Measurements from ENCODE around the gene TMEM134. TPM values are rescaled to one million over a fixed set of nuclear protein-coding genes. Genes with fewer than 3 reads are reported as not detected.

The TMEM134 gene
- total RNA-seq, 4 donors from 2014 or later, result 49.2 to 184 (median 96.6) TPM

DNA sequence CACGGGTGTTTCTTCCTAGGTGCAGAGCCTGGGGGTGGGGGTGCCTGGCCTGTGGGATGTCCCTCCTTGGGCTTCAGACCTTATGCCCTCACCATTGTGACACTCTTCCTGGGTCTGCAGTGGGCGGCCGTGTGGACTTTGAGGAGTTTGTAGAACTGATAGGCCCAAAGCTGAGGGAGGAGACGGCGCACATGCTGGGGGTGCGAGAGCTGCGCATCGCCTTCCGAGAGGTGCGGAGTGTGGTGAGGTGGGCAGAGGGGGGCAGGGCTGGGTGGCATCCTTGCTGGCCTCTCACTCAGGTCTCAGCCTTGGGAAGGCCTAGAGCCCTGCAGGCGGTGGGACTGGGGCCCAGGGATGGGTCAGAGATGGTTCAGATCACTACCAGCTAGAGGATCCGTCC, 11.6 kb downstream of the TMEM134 start:
- Histone ChIP-seq H3K4me3 (no peak overlapping the region), H3K9me3 (no peaks in the 10 kb centered on the region), H3K27me3 (no peaks in the 10 kb centered on the region), H3K36me3 (no peaks in the 10 kb centered on the region), H3K4me1 (peaks cover 0 to 5% (median 0%) of the 10 kb centered on the region in 4 donors), H3K27ac (no peak overlapping the region)
- no peak for DNase-seq (ENCODE audit: low spot score in 2 of 2)
- WGBS, 2 donors, result 89 to 91% methylated on average over 12 of the region's 12 CpGs
- TF ChIP-seq EP300 (IDR thresholded peaks at IDR 0.05) (no peak), POLR2A (IDR thresholded peaks at IDR 0.05) (no peak)
- TF ChIP-seq, protein P1, sequence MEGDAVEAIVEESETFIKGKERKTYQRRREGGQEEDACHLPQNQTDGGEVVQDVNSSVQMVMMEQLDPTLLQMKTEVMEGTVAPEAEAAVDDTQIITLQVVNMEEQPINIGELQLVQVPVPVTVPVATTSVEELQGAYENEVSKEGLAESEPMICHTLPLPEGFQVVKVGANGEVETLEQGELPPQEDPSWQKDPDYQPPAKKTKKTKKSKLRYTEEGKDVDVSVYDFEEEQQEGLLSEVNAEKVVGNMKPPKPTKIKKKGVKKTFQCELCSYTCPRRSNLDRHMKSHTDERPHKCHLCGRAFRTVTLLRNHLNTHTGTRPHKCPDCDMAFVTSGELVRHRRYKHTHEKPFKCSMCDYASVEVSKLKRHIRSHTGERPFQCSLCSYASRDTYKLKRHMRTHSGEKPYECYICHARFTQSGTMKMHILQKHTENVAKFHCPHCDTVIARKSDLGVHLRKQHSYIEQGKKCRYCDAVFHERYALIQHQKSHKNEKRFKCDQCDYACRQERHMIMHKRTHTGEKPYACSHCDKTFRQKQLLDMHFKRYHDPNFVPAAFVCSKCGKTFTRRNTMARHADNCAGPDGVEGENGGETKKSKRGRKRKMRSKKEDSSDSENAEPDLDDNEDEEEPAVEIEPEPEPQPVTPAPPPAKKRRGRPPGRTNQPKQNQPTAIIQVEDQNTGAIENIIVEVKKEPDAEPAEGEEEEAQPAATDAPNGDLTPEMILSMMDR (IDR thresholded peaks at IDR 0.05), result no peak

DNA sequence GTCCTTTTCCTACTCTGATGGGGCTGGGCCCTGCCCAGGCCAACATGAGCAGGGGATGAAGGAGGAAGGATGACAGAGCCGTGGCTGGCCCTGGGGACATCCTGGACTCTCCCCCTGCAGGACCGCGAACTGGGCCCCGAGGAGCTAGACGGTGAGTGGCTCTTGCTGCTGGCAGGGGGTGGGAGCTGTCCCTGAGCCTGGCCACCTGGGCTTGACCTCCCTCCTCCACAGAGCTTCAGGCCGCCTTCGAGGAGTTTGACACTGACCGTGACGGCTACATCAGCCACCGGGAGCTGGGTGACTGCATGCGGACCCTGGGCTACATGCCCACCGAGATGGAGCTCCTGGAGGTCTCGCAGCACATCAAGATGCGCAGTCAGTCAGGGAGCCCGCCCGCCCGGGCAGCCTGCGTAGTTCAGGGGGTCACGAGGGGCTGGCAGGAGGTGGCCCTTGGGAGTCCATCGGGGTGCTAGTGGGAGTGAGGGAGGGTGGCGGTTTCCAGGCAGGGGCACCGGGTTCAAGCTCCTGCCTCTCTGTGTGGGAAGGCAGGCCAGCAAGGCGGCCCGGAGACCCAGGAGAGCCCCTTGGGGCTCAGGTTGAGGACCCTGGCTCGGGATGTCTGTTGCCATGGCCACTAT, 12.9 kb downstream of the TMEM134 start:
- H3K4me3 ChIP-seq, result no peak overlapping the region
- DNase-seq (ENCODE audit: low spot score in 2 of 2), result no peak
- 71 to 75% methylated on average over 9 to 25 of the region's 25 CpGs for WGBS, 2 donors

DNA sequence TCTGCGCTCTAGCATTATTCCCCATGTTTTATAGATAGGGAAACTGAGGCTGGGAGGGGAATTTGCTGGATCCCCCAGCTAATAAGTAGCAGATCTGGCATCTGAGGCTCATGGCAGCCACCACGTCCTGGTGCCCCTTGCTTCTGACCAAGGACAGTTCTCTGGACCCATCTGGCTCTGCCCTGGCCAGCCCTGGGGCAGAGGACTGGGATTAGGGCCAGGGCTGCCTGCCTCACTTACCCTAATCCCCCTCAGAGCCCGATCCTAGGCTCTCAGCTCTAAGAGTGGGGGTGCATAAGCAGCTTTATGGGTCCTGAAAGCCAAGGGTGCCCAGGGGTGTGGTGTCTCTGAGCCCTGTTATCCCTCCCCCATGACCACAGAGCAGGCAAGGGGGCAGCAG, 14.0 kb downstream of the TMEM134 start, which contains the start of gene CABP4:
TSS of gene CABP4 (plus strand) at position 301 of the 400 bp plus-strand sequence. CDS start at position 371, 70 bp downstream.
- Histone ChIP-seq H3K27ac (no peak within 1 kb of the TSS), H3K4me3 (no peak within 1 kb of the TSS), H3K4me1 (peaks cover 0 to 5% (median 0%) of the 10 kb centered on the region in 4 donors), H3K27me3 (no peaks in the 10 kb centered on the region), H3K36me3 (no peaks in the 10 kb centered on the region), H3K9me3 (no peaks in the 10 kb centered on the region)
- DNase-seq (ENCODE audit: low spot score in 2 of 2), result no peak
- 93 to 98% methylated on average over 3 of the region's 3 CpGs for WGBS, 2 donors
- TF ChIP-seq EP300 (IDR thresholded peaks at IDR 0.05) (no peak), POLR2A (IDR thresholded peaks at IDR 0.05) (no peak)
- TF ChIP-seq, protein P1 (IDR thresholded peaks at IDR 0.05), result no peak

More for the DNA sequence above, 12.9 kb downstream of the TMEM134 start:
- Histone ChIP-seq H3K27me3 (no peaks in the 10 kb centered on the region), H3K4me1 (peaks cover 0 to 5% (median 0%) of the 10 kb centered on the region in 4 donors), H3K27ac (no peak overlapping the region), H3K36me3 (no peaks in the 10 kb centered on the region), H3K9me3 (no peaks in the 10 kb centered on the region)
- TF ChIP-seq EP300 (IDR thresholded peaks at IDR 0.05) (no peak), POLR2A (IDR thresholded peaks at IDR 0.05) (no peak)
- TF ChIP-seq, protein P1 (IDR thresholded peaks at IDR 0.05), result no peak

DNA sequence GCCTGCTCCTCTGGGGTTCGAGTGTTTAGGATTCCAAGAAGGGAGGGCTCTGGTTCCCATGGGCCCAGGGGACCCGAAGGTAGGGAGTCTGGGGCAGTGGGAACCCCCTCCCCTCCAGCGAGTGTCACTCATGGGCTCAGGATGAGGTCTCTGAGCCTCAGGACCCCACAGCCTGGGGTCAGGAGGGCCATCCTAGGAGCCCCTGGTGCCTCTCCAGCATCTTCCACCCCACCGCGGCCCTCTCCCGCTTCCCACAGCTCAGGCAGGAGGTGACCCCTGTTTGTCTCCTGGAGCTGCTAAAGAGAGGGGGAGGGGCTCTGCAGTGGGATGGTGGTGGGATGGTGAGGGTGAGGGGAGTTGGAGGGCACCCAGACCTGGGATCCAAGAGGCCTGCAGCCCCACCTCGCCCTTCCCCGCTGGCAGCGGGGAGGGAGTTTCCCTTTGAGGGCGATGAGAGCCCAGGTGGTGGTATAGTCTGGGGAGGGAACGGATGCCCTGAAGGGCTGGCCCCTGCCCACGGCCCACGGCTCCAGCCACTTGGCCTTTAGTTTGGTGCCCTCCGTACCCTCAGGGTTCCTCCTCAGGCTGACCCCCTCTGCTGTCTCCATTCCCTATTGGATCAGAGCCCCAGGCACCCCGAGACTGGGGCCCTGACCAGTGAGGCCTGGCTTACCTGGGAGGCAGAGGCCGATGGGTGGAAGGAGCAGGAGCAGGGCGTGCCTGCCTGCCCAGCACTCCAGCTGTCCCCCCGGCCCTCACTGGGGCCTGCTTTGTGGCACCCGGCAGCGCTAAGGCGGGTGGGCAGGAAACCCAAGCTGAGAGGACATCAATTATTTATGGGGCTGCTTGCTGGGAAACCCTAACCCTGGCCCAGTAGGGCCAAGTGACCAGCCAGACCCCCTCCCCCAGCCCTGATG, 15.0 kb downstream of the TMEM134 start:
- H3K9me3 ChIP-seq, result no peaks in the 10 kb centered on the region
- H3K4me3 ChIP-seq, result no peak overlapping the region
- 81 to 91% methylated on average over 14 to 17 of the region's 21 CpGs for WGBS, 2 donors
- no peak overlapping the region for H3K27ac ChIP-seq
- DNase-seq (ENCODE audit: low spot score in 2 of 2), result no peak
- no peaks in the 10 kb centered on the region for H3K4me1 ChIP-seq
- H3K27me3 ChIP-seq, result no peaks in the 10 kb centered on the region
- no peaks in the 10 kb centered on the region for H3K36me3 ChIP-seq
- no peak for TF ChIP-seq EP300 (IDR thresholded peaks at IDR 0.05)
- TF ChIP-seq, protein P1 (IDR thresholded peaks at IDR 0.05), result no peak
- TF ChIP-seq POLR2A (IDR thresholded peaks at IDR 0.05), result no peak
